ENCODE results near the gene ZNF830. TPM values are rescaled to one million over a fixed set of nuclear protein-coding genes. Genes with fewer than 3 reads are reported as not detected.

Gene ZNF830
- total and polyA plus RNA-seq, 2 of the 4 experiments (the other 2 are of a cell fraction): 5.5 to 6.6 TPM

- Histone ChIP-seq H2BK15ac (ENCODE audit: low read depth, low read length) (no peak overlapping the region), H3K56ac (ENCODE audit: extremely low read depth, insufficient read depth, low read length) (no peak overlapping the region), H2BK5ac (ENCODE audit: low read depth, low read length, poor library complexity, severe bottlenecking) (no peak overlapping the region), H3K23ac (ENCODE audit: low read depth, low read length) (no peak overlapping the region), H2AFZ (replicated peaks; ENCODE audit: low read length, poor library complexity) (no peak overlapping the region), H3K18ac (ENCODE audit: low read depth, low read length) (no peak overlapping the region), H3K9ac (ENCODE audit: low read depth, low read length) (no peak overlapping the region), H3K36me3 (ENCODE audit: control insufficient read depth, insufficient read depth, low read length) (no peaks in the 10 kb centered on the region), H3K14ac (replicated peaks; ENCODE audit: low read depth, low read length) (no peak overlapping the region), H3K9me1 (ENCODE audit: insufficient read depth, low read length) (no peaks in the 10 kb centered on the region), H4K91ac (ENCODE audit: insufficient read depth, low read depth, low read length) (no peak overlapping the region), H3K4me1 (ENCODE audit: control insufficient read depth, insufficient read depth, low read length) (no peaks in the 10 kb centered on the region), H4K5ac (ENCODE audit: low read depth, low read length) (no peak overlapping the region), H3K79me1 (ENCODE audit: low read depth in 1 of 2, low read length in 2 of 2) (no peaks in the 10 kb centered on the region), H3K27ac (ENCODE audit: insufficient read depth, low read length) (no peak overlapping the region), H3K4ac (ENCODE audit: low read depth, low read length) (no peak overlapping the region), H4K20me1 (ENCODE audit: insufficient read depth, low read length) (no peaks in the 10 kb centered on the region), H2AK9ac (replicated peaks; ENCODE audit: low read depth, low read length, poor library complexity) (no peak overlapping the region), H2BK120ac (ENCODE audit: low read depth, low read length) (no peak overlapping the region), H3K4me2 (ENCODE audit: low read depth, low read length) (no peak overlapping the region), H3K9me3 (ENCODE audit: control insufficient read depth, insufficient read depth, low read length) (no peaks in the 10 kb centered on the region), H3K27me3 (ENCODE audit: control insufficient read depth, insufficient read depth, low read length) (no peaks in the 10 kb centered on the region), H2AK5ac (ENCODE audit: low read depth, low read length) (no peak overlapping the region), H3K4me3 (ENCODE audit: insufficient read depth, low read depth, low read length) (no peak overlapping the region), H4K8ac (ENCODE audit: low read depth in 2 of 2, low read length in 2 of 2) (no peak overlapping the region), H2BK20ac (ENCODE audit: low read depth, low read length) (no peak overlapping the region)
- in situ Hi-C loops (cut with MboI; ENCODE audit: low sequenced_read_pairs): no loop called here
- no peak for TF ChIP-seq FOS (IDR thresholded peaks at IDR 0.05; ENCODE audit: low read depth, low read length)
- no peak for TF ChIP-seq RCOR1 (IDR thresholded peaks at IDR 0.05; ENCODE audit: insufficient replicate concordance, low read length)
- TF ChIP-seq SMC3 (IDR thresholded peaks at IDR 0.05; ENCODE audit: low read depth, low read length): no peak
- TF ChIP-seq NFE2L2 (IDR thresholded peaks at IDR 0.05; ENCODE audit: low read depth, low read length): no peak
- TF ChIP-seq BHLHE40 (IDR thresholded peaks at IDR 0.05; ENCODE audit: low read depth, low read length): no peak
- no peak for TF ChIP-seq MAZ (IDR thresholded peaks at IDR 0.05; ENCODE audit: borderline replicate concordance, low read depth, low read length)
- no peak for TF ChIP-seq CEBPB (IDR thresholded peaks at IDR 0.05; ENCODE audit: low read depth, low read length)
- no peak for TF ChIP-seq RAD21 (IDR thresholded peaks at IDR 0.05; ENCODE audit: low read length)
- no peak for TF ChIP-seq ELK1 (IDR thresholded peaks at IDR 0.05; ENCODE audit: borderline replicate concordance, low read depth, low read length)
- no peak for TF ChIP-seq CTCF (conservative IDR thresholded peaks at IDR 0.05; ENCODE audit: low read depth, low read length)
- DNase-seq: no peak
- ChIA-PET POLR2A (ENCODE audit: unreplicated experiment) (no interaction called here), CTCF (no interaction called here)
- intact Hi-C loops (cut with micrococcal nuclease): no loop called here
- no TSS peak for BruUV-seq (replicated peaks)
- ATAC-seq (ENCODE audit: low read depth): no peak
- dilution Hi-C loops (cut with HindIII; ENCODE audit: low sequenced_read_pairs, unreplicated experiment): no loop called here
- no CpG with 5 or more reads among the region's 3 CpGs for WGBS, 2 experiments (ENCODE audit: extremely low coverage in 2 of 2, insufficient read length in 1 of 2)
Measured at GRCh38 chr17:34926661-34927060, 34.7 kb upstream of the ZNF830 start.

Measured in IMR-90 (cell line).